Activated T-cell treated with anti-CD3 and anti-CD28 coated beads, Interleukin-2, amount 50 U/mL, for 4 hours (primary cell): ENCODE measurements around the gene HSD11B1L. TPM values are rescaled to one million over a fixed set of nuclear protein-coding genes. Genes with fewer than 3 reads are reported as not detected.

ENCODE experiments used
- ATAC-seq, 2 donors: fragments of 200-7000 bp; cut with Tn5 transposase; one replicate each; pipeline ENCODE4 v1.10.0; 2021
- DNase-seq: peaks from one replicate; pipeline ENCODE4 v3.0.0-alpha.2; 2020
- H3K27me3 Mint-ChIP-seq: one replicate; pipeline ENCODE4 v1.8.0; 2021; ENCODE audit warnings: low read depth, mixed read lengths
- H3K36me3 Mint-ChIP-seq: one replicate; pipeline ENCODE4 v1.8.0; 2022; ENCODE audit warnings: mixed read lengths; ENCODE audit not compliant: insufficient read depth
- H3K4me1 Mint-ChIP-seq: one replicate; pipeline ENCODE4 v1.8.0; 2021; ENCODE audit warnings: low read depth, mixed read lengths
- H3K4me3 Mint-ChIP-seq: one replicate; pipeline ENCODE4 v1.8.0; 2021; ENCODE audit warnings: mild to moderate bottlenecking, moderate library complexity, mixed read lengths
- H3K9me3 Mint-ChIP-seq: one replicate; pipeline ENCODE4 v1.8.0; 2021; ENCODE audit warnings: mixed read lengths
- total RNA-seq, 3 donors: library from RNA; stranded (reverse); gene quantifications; one replicate each; pipeline ENCODE4 v1.2.1, GENCODE V29; 2021

The HSD11B1L gene
- total RNA-seq, 3 donors from 2014 or later, result 2.6 to 2.7 (median 2.7) TPM

DNA sequence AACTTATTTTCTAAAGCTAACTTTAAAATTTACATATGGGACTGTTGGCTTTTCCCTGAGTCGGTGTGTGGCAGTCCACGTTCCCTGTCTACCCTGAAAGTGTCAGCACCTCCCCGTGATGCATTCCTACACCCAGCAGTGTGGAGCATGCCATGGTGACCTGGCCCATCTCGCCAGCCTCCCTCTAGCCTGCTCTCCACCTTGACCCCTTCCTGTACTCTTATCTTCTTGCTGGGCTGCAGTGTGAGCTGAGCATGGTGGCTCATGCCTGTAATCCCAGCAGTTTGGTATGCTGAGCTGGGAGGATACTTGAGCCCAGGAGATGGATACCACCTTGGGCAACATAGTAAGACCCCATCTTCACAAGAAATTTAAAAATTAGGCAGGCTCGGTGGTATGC is 25.9 kb upstream of the HSD11B1L start:
- DNase-seq (no peak), ATAC-seq (no peak)
- H3K27me3 Mint-ChIP-seq, result no peaks in the 10 kb centered on the region
- no peaks in the 10 kb centered on the region for H3K4me1 Mint-ChIP-seq
- H3K9me3 Mint-ChIP-seq, result no peaks in the 10 kb centered on the region
- H3K36me3 Mint-ChIP-seq, result peaks cover 41% of the 10 kb centered on the region
- no peak overlapping the region for H3K4me3 Mint-ChIP-seq

DNA sequence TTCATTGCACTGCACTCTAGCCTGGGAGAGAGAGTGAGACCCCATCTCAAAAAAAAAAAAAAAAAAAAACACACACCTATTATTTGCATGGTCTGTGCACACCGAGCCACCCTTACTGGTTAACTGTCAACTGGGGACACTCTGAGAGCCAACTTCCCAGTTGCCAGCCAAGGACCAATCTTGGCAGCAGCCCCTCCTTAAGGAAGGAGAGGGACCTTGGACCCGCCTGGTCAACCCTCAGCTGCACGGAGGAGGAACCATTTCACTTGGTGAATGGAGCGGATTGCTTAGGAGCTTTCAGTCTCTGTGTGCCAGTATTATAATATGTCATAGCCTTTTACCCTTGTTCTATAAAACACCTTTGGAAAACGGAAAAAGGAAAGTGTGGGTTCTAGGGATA is 25.4 kb upstream of the HSD11B1L start:
- Mint-ChIP-seq H3K9me3 (no peaks in the 10 kb centered on the region), H3K36me3 (peaks cover 39% of the 10 kb centered on the region), H3K4me3 (no peak overlapping the region), H3K4me1 (no peaks in the 10 kb centered on the region), H3K27me3 (no peaks in the 10 kb centered on the region)
- DNase-seq (no peak), ATAC-seq (no peak)

DNA sequence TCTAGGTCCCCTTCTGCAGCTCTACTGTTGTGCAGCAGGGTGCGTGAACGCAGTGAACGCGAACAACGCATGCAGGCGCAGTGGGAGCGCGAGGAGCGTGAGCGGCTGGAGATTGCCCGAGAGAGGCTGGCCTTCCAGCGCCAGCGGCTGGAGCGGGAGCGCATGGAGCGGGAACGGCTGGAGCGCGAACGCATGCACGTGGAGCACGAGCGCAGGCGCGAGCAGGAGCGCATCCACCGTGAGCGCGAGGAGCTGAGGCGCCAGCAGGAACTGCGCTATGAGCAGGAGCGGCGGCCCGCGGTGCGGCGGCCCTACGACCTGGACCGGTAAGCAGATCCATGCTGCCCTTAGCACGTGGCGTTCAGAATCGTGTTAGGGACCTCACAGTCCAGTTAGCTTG is 19.3 kb upstream of the HSD11B1L start:
- no peak for ATAC-seq
- DNase-seq, result no peak
- H3K27me3 Mint-ChIP-seq, result no peaks in the 10 kb centered on the region
- H3K4me1 Mint-ChIP-seq, result no peaks in the 10 kb centered on the region
- H3K36me3 Mint-ChIP-seq, result peaks cover 25% of the 10 kb centered on the region
- no peak overlapping the region for H3K4me3 Mint-ChIP-seq
- H3K9me3 Mint-ChIP-seq, result no peaks in the 10 kb centered on the region

DNA sequence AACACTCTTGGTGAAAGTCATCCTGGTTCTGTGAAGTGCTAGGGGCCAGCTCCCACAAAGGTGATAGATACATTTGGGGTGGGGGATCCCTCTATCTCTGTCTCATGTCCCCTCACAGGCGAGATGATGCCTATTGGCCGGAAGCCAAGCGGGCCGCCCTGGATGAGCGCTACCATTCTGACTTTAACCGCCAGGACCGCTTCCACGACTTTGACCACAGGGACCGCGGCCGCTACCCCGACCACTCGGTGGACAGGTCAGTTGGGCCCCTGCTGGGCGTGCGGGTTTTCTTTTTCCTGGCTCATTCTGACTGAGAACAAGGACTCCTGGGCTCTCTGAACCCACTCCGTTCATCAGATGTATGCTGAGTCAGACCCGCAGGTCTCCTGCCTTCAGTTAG is 16.9 kb upstream of the HSD11B1L start:
- H3K9me3 Mint-ChIP-seq, result no peaks in the 10 kb centered on the region
- ATAC-seq, result no peak
- no peaks in the 10 kb centered on the region for H3K27me3 Mint-ChIP-seq
- peaks cover 26% of the 10 kb centered on the region for H3K36me3 Mint-ChIP-seq
- no peak for DNase-seq
- no peaks in the 10 kb centered on the region for H3K4me1 Mint-ChIP-seq
- H3K4me3 Mint-ChIP-seq, result no peak overlapping the region

DNA sequence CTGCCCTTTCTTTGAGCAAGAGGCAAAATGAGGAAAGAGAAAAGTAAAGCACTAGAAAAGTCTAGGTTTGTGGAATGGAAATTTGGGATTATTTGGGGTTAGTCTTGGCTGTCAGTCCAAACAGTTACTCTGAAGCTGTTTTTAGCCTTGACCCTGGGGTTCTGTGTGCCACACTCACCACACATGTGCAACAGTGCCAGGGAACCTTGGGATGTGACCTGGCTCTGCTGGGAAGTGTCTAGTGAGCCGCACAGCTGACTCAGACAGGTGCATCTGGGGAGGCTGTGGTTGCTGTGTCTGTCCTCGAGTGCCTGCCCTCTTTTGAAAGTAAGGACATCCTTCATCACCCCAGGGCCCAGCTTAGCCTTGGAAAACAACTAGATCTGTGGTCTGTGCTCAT is 16.3 kb upstream of the HSD11B1L start:
- no peak overlapping the region for H3K4me3 Mint-ChIP-seq
- H3K4me1 Mint-ChIP-seq, result no peaks in the 10 kb centered on the region
- peaks cover 28% of the 10 kb centered on the region for H3K36me3 Mint-ChIP-seq
- no peak for ATAC-seq
- no peaks in the 10 kb centered on the region for H3K27me3 Mint-ChIP-seq
- no peak for DNase-seq
- no peaks in the 10 kb centered on the region for H3K9me3 Mint-ChIP-seq

DNA sequence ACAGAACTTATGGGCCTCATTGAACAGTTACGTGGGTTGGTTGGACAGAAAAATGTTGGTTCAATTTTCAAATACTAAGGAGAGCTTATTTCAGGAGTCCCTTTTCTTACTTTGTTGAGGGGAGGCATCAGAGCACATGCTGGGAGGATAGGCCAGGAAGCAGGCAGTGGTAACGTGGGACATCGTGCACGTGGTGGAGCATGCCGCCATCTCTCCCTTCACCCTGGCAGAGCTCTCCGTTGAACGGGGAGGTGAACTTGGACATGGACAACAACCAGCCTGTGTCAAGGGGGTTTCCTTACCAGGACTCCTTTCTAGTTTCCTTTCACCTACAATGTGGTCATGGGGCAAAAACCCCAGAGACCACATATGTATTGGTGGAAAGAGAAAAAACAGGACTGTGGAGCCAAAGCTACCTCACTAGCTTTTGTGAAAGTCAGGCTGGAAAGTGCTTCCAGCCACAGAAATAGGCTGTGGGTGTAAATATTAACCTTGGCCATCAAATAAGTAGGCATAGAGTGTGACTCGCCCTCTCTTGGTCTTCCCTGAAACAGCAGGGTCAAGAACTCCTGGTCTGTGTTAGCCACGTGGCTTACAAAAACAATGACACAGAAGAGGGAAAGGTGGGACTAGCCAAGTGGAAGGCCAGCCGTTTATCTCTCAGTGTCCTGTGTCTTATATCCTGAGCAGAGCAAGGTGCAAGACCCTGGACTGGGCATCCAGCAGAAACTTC is 14.9 kb upstream of the HSD11B1L start:
- Mint-ChIP-seq H3K27me3 (no peaks in the 10 kb centered on the region), H3K4me1 (no peaks in the 10 kb centered on the region), H3K4me3 (no peak overlapping the region), H3K36me3 (peaks cover 28% of the 10 kb centered on the region), H3K9me3 (no peaks in the 10 kb centered on the region)
- DNase-seq (no peak), ATAC-seq (peak in 1 of 2 donors; percentile 23)

DNA sequence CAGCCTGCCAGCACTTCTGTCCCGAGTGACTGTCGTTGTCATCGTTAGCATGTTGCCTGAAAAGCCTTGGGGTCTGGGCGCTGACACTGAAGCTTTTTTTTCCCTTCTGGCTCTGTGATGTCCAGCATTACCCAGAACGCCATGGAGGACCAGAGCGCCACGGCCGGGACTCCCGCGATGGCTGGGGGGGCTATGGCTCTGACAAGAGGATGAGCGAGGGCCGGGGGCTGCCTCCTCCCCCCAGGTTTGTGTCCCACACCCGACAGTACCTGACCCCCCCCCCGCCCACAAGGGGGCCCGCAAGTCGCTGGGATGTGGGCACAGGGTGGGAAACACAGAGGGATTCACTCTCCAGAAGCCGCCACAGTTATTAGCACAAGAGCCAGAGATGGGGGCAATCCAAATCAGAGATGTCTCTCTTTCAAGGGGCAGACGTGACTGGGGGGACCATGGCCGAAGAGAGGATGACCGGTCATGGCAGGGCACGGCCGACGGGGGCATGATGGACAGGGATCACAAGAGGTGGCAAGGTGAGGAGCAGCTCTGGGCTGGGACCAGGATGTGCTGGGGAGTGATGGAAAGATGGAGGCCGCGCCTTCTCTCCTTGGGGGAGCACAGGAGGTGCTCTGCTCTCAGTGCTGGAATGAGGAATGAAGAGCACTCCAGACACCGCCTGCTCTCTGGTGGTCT is 13.8 kb upstream of the HSD11B1L start:
- Mint-ChIP-seq H3K27me3 (no peaks in the 10 kb centered on the region), H3K36me3 (peaks cover 23% of the 10 kb centered on the region), H3K9me3 (no peaks in the 10 kb centered on the region), H3K4me1 (no peaks in the 10 kb centered on the region), H3K4me3 (no peak overlapping the region)
- no peak for ATAC-seq
- DNase-seq, result no peak

DNA sequence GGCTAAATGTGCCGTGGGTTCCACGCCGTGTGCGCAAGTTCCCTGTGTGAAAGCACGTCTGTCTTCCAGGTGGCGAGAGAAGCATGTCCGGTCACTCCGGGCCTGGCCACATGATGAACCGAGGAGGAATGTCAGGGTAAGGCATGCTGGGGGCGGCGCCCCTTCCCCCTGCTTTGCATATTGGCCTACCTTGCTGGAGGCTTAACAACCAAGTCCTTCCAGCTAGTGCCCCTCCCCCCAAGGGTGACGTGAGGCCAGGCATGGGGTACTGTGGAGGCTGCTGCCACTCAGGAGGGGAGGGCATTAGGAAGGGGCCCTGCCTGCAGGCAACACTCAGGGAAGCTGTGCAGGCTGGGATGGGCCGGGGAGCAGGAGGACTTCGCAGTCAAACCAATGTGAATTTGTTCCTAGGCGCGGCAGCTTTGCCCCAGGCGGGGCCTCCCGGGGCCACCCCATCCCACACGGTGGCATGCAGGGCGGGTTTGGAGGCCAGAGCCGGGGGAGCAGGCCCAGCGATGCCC is 13.0 kb upstream of the HSD11B1L start:
- DNase-seq, result no peak
- Mint-ChIP-seq H3K4me3 (no peak overlapping the region), H3K4me1 (no peaks in the 10 kb centered on the region), H3K9me3 (no peaks in the 10 kb centered on the region), H3K27me3 (no peaks in the 10 kb centered on the region), H3K36me3 (peaks cover 23% of the 10 kb centered on the region)
- ATAC-seq, result no peak

DNA sequence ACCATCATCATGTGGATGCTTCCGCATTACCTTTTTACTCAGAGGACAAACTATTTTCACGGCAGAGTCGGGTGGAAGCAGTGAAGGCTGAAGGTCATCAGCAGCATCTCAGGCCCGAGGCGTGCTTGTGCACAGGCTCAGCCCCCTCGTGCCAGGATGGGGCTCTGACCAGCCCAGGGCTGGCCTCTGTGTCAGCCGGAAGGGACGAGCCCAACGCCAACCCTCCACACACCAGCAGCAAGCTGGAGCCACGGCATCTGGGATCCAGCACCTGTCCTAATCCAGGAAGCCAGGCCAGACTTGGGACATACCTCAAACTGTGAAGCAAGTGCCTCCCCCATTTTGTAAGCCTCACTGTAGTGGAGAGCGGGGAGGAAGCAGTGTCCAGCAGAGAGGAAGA is 11.6 kb upstream of the HSD11B1L start:
- Mint-ChIP-seq H3K27me3 (no peaks in the 10 kb centered on the region), H3K9me3 (no peaks in the 10 kb centered on the region), H3K4me1 (no peaks in the 10 kb centered on the region), H3K4me3 (no peak overlapping the region), H3K36me3 (peaks cover 23% of the 10 kb centered on the region)
- DNase-seq (no peak), ATAC-seq (no peak)

DNA sequence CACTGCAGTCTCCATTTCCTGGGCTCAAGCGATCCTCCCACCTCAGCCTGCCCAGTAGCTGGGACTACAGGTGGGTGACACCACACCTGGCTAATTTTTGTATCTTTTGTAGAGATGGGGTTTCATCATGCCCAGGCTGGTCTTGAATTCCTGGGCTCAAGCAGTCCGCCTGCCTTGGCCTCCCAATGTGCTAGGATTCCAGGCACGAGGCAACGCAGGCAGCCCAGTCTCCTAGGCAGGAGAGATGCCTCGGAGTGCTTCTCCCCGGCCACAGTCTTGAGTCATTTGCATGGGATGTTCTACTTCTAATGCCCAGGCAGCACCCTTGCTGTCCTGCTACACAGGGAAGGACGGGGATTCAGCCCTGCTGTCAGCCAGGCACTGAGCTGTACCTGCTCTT is 9.2 kb upstream of the HSD11B1L start:
- Mint-ChIP-seq H3K4me3 (no peak overlapping the region), H3K4me1 (no peaks in the 10 kb centered on the region), H3K36me3 (peaks cover 9% of the 10 kb centered on the region), H3K9me3 (no peaks in the 10 kb centered on the region), H3K27me3 (no peaks in the 10 kb centered on the region)
- DNase-seq (no peak), ATAC-seq (no peak)

DNA sequence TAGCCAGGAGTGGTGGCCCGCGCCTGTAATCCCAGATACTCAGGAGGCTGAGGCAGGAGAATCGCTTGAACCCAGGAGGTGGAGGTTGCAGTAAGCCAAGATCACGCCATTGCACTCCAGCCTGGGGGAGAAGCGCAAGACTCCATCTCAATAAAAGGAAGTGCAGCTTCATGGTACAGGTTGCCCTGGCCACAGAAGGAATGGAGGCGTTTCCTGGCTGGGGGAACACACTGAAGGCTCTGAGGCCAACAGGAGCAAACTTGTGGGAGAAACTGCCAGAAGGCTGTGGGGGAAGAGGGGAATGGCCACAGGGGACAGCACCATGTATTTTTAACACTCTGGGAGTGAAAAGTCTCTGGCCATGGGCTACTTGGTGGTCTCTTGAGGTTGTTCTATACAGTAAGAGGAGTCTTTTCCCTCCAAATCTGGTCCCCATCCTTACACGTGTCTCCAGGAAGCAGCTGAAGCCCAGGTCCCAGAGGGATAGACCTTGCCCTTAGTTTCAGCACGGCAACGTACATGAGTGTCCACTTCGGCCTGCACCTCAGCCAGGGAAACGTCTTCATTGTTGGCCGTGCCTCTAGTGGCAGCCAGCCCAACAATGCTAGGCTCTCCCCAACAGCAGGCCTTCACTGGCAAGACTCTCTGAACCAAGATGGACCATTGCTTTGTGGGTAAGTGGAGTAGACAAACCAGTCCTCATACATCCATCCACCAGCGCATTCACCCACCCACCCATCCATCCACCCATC is 7.9 kb upstream of the HSD11B1L start:
- Mint-ChIP-seq H3K36me3 (peaks cover 4% of the 10 kb centered on the region), H3K9me3 (no peaks in the 10 kb centered on the region), H3K4me1 (no peaks in the 10 kb centered on the region), H3K27me3 (no peaks in the 10 kb centered on the region), H3K4me3 (no peak overlapping the region)
- DNase-seq (no peak), ATAC-seq (no peak)

DNA sequence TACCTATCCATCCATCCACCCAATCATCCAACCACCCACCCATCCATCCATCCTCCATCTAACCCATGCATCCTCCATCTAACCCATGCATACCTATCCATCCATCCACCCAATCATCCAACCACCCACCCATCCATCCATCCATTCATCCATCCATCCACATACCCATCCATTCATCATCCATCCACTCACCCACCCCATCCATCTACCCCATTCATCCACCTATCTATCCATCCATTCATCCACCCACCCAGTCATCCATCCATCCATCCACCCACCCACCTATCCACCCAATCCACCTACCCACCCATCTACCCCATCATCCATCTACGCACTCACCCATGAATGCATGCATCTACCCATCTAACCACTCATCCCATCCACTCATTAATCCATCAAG is 7.1 kb upstream of the HSD11B1L start:
- no peak overlapping the region for H3K4me3 Mint-ChIP-seq
- no peak for DNase-seq
- H3K4me1 Mint-ChIP-seq, result no peaks in the 10 kb centered on the region
- ATAC-seq, result no peak
- no peaks in the 10 kb centered on the region for H3K9me3 Mint-ChIP-seq
- no peaks in the 10 kb centered on the region for H3K27me3 Mint-ChIP-seq
- H3K36me3 Mint-ChIP-seq, result peaks cover 3% of the 10 kb centered on the region

DNA sequence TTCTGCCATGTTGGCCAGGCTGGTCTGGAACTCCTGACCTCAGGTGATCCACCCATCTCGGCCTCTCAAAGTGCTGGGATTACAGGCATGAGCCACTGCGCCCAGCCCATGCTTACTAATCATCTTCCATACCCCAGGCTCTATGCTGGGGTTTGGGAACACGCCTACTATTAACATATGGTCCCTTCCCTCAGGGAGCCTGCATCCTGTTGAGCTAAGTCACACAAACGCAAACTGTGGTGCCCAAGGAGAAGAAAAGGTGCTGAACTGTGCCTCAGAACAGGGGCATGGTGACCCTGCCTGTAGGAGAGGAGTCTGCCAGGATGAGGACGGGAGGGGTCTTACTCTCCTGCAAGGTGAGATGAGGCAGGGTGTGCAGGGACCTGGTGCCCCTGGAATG is 6.1 kb upstream of the HSD11B1L start:
- H3K9me3 Mint-ChIP-seq, result no peaks in the 10 kb centered on the region
- no peaks in the 10 kb centered on the region for H3K27me3 Mint-ChIP-seq
- no peak overlapping the region for H3K4me3 Mint-ChIP-seq
- DNase-seq, result no peak
- H3K36me3 Mint-ChIP-seq, result peaks cover 4% of the 10 kb centered on the region
- H3K4me1 Mint-ChIP-seq, result peaks cover 6% of the 10 kb centered on the region
- ATAC-seq, result no peak

DNA sequence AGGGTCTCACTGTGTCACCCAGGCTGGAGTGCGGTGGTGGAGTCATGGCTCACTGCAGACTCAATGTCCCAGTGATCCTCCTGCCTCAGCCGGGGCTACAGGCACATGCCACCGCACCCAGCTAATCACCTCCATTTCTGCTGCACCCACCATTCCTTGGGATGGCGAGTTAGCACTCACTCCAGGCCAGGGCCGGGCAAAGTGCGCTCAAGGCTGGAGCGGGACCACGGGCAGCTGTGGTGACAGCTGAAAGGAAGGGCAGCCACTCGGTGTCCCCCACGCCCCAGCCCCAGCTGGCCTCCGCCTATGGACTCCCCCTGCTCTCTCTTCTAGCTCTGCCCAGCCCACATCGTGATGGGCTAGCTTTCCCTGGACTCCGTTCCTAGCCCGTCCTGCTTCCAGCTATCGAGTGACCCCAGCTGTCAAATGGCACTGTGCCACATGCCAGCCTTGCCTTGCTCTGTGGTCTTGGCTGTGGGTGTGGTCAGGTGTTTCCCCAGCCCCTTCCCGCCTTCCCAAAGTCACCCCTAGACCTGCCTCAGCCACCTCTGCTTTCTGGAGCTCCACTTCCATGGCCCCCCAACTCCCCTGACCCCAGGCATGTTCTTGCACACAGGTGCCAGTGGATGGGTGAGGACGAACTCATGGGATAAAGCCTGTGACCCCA is 4.6 kb upstream of the HSD11B1L start:
- DNase-seq (no peak), ATAC-seq (no peak)
- H3K4me1 Mint-ChIP-seq, result peaks cover 10% of the 10 kb centered on the region
- H3K27me3 Mint-ChIP-seq, result no peaks in the 10 kb centered on the region
- peaks cover 4% of the 10 kb centered on the region for H3K36me3 Mint-ChIP-seq
- no peaks in the 10 kb centered on the region for H3K9me3 Mint-ChIP-seq
- no peak overlapping the region for H3K4me3 Mint-ChIP-seq
